H1 (cell line): ENCODE results near the gene PTCD3. TPM values are rescaled to one million over a fixed set of nuclear protein-coding genes. Genes with fewer than 3 reads are reported as not detected.

Experiments used
- ASH2L ChIP-seq: fragments of 200-600, 300-600 bp; sonication (generic); IDR thresholded peaks from one replicate; pipeline ENCODE4 v1.7.1; 2017; ENCODE audit warnings: low read length
- ATF2 ChIP-seq: IDR thresholded peaks from 2 replicates; pipeline ENCODE4 v1.6.1; 2012; ENCODE audit warnings: low read length, inconsistent platforms
- ATF3 ChIP-seq: IDR thresholded peaks from 2 replicates; pipeline ENCODE4 v1.6.1; 2011; ENCODE audit warnings: low read depth, mild to moderate bottlenecking, low read length; ENCODE audit not compliant: insufficient read depth
- BCL11A ChIP-seq, 2 experiments: IDR thresholded peaks; one replicate each; pipeline ENCODE4 v1.6.1; 2011; ENCODE audit warnings: low read depth in 2 of 2, low read length in 2 of 2, mild to moderate bottlenecking in 2 of 2
- CHD1 ChIP-seq: IDR thresholded peaks from 2 replicates; pipeline ENCODE4 v1.6.1; 2012; ENCODE audit warnings: low read depth, low read length, improper control_type of control experiment
- CHD7 ChIP-seq: fragments of 300-600 bp; sonication (generic); IDR thresholded peaks from 2 replicates; pipeline ENCODE4 v1.7.1; 2012; ENCODE audit warnings: low read length, moderate library complexity, mild to moderate bottlenecking, inconsistent platforms; ENCODE audit not compliant: insufficient replicate concordance
- HDAC6 ChIP-seq: IDR thresholded peaks from one replicate; pipeline ENCODE4 v1.7.1; 2012; ENCODE audit warnings: low read depth, mild to moderate bottlenecking, inconsistent platforms, low read length, moderate library complexity
- MAX ChIP-seq: IDR thresholded peaks from 2 replicates; pipeline ENCODE4 v1.6.1; 2012; ENCODE audit warnings: inconsistent platforms
- SUZ12 ChIP-seq: fragments of 200-600 bp; sonication (generic); IDR thresholded peaks from 2 replicates; pipeline ENCODE4 v1.6.1; 2012; ENCODE audit warnings: mild to moderate bottlenecking, inconsistent platforms, low read length, moderate library complexity, mixed read lengths
- polyA plus RNA-seq, 7 experiments: library from polyadenylated mRNA; depleted of rRNA in 3 of 7; stranded (reverse) in 5 of 7; unstranded in 2 of 7; fragments of >200 nt in 5 of 7; fragments of 200-250 nt in 2 of 7; gene quantifications; 1 replicate in 5 of 7; 2 replicates in 1 of 7; 4 replicates in 1 of 7; pipeline versions ENCODE4 v1.2.1 to v1.2.3, GENCODE V29; 2011 to 2013; ENCODE audit warnings: missing spikeins in 2 of 7, mixed read lengths in 2 of 7
- total RNA-seq: library from RNA; stranded (reverse); fragmentation: NEBNext Ultra II Directional; extraction: Animal tissue kit (Norgen Biotek cat#: 25700); gene quantifications from 2 replicates; pipeline ENCODE4 v1.2.1, GENCODE V29; 2021

Gene PTCD3
- total and polyA plus RNA-seq, 2 of the 8 experiments (the other 6 are each of a cell fraction or from before 2014, with no cell fraction given): 64.3 to 192 TPM

- TF ChIP-seq CHD7 (no peak), BCL11A (IDR thresholded peaks at IDR 0.05; ENCODE audit: low read depth in 2 of 2, low read length in 2 of 2) (no peak), ASH2L (no peak), MAX (no peak), CHD1 (no peak), ATF2 (no peak), ATF3 (no peak), HDAC6 (no peak), SUZ12 (no peak)
Measured at GRCh38 chr2:86174445-86174844, 68.4 kb downstream of the PTCD3 start (continued).
